ENCODE measurements around the gene TMEM184B. TPM values are rescaled to one million over a fixed set of nuclear protein-coding genes. Genes with fewer than 3 reads are reported as not detected.
"Not testable (repeated sequence)": the region's sequence is repeated elsewhere in the genome, so short reads cannot be mapped to it uniquely, and the experiment has no call there.

The TMEM184B gene
- total RNA-seq, 1 experiment from 2014 or later = 18.6 TPM

- Histone ChIP-seq H3K4me3 (no peak overlapping the region), H3K27me3 (no peaks in the 10 kb centered on the region), H3K9me3 (peaks cover 2% of the 10 kb centered on the region; the same call in 1 of the 2 replicates), H3K36me3 (peaks cover 43% of the 10 kb centered on the region)
- no peak for DNase-seq
Measured at GRCh38 chr22:38246046-38246658, 26.7 kb downstream of the TMEM184B start.

- Histone ChIP-seq H3K36me3 (peaks cover 32% of the 10 kb centered on the region), H3K27me3 (no peaks in the 10 kb centered on the region), H3K4me3 (no peak overlapping the region), H3K9me3 (no peaks in the 10 kb centered on the region)
- DNase-seq = no peak
Measured at GRCh38 chr22:38244106-38244505, 28.7 kb downstream of the TMEM184B start.

- Histone ChIP-seq H3K4me3 (no peak overlapping the region), H3K27me3 (no peaks in the 10 kb centered on the region), H3K36me3 (peaks cover 27% of the 10 kb centered on the region), H3K9me3 (no peaks in the 10 kb centered on the region)
- DNase-seq = peak; percentile 44
Measured at GRCh38 chr22:38243007-38243765, 29.6 kb downstream of the TMEM184B start.

- Histone ChIP-seq H3K9me3 (no peaks in the 10 kb centered on the region), H3K27me3 (no peaks in the 10 kb centered on the region), H3K36me3 (peaks cover 37% of the 10 kb centered on the region), H3K4me3 (no peak overlapping the region)
- peak; percentile 90 for DNase-seq
Measured at GRCh38 chr22:38240734-38241252, 32.0 kb downstream of the TMEM184B start.

- peak; percentile 91 for DNase-seq
- no peak overlapping the region for H3K4me3 ChIP-seq
Measured at GRCh38 chr22:38239101-38239761, 33.6 kb downstream of the TMEM184B start.

GRCh38 chr22:38238519-38239071, 34.2 kb downstream of the TMEM184B start:
- Histone ChIP-seq H3K4me3 (no peak overlapping the region), H3K9me3 (no peaks in the 10 kb centered on the region), H3K27me3 (no peaks in the 10 kb centered on the region), H3K36me3 (peaks cover 48% of the 10 kb centered on the region)
- peak; percentile 66 for DNase-seq

More at GRCh38 chr22:38239101-38239761, 33.6 kb downstream of the TMEM184B start:
- H3K27me3 ChIP-seq = no peaks in the 10 kb centered on the region
- H3K36me3 ChIP-seq = peaks cover 45% of the 10 kb centered on the region
- no peaks in the 10 kb centered on the region for H3K9me3 ChIP-seq

- H3K9me3 ChIP-seq = no peaks in the 10 kb centered on the region
- no peak overlapping the region for H3K4me3 ChIP-seq
- H3K27me3 ChIP-seq = no peaks in the 10 kb centered on the region
- peaks cover 54% of the 10 kb centered on the region for H3K36me3 ChIP-seq
- no peak for DNase-seq
Measured at GRCh38 chr22:38236786-38237185, 36.0 kb downstream of the TMEM184B start.

- Histone ChIP-seq H3K4me3 (no peak overlapping the region), H3K27me3 (no peaks in the 10 kb centered on the region), H3K36me3 (peaks cover 68% of the 10 kb centered on the region), H3K9me3 (no peaks in the 10 kb centered on the region)
- no peak for DNase-seq
Measured at GRCh38 chr22:38235240-38235850, 37.5 kb downstream of the TMEM184B start.

- H3K4me3 ChIP-seq, H3K27me3 ChIP-seq, DNase-seq, H3K9me3 ChIP-seq: not testable (repeated sequence)
- peaks cover 73% of the 10 kb centered on the region for H3K36me3 ChIP-seq
Measured at GRCh38 chr22:38233856-38234255, 39.0 kb downstream of the TMEM184B start.

GRCh38 chr22:38233427-38233826, 39.4 kb downstream of the TMEM184B start:
- H3K27me3 ChIP-seq = no peaks in the 10 kb centered on the region
- H3K4me3 ChIP-seq = no peak overlapping the region
- H3K36me3 ChIP-seq = peaks cover 75% of the 10 kb centered on the region
- H3K9me3 ChIP-seq = no peaks in the 10 kb centered on the region
- DNase-seq = peak; percentile 62

GRCh38 chr22:38232196-38232595, 40.6 kb downstream of the TMEM184B start:
- DNase-seq = no peak
- no peaks in the 10 kb centered on the region for H3K27me3 ChIP-seq
- H3K9me3 ChIP-seq = no peaks in the 10 kb centered on the region
- no peak overlapping the region for H3K4me3 ChIP-seq
- peaks cover 78% of the 10 kb centered on the region for H3K36me3 ChIP-seq

- H3K27me3 ChIP-seq = no peaks in the 10 kb centered on the region
- no peak overlapping the region for H3K4me3 ChIP-seq
- H3K9me3 ChIP-seq = no peaks in the 10 kb centered on the region
- no peak for DNase-seq
- H3K36me3 ChIP-seq = peaks cover 79% of the 10 kb centered on the region
Measured at GRCh38 chr22:38230916-38231315, 41.9 kb downstream of the TMEM184B start.

GRCh38 chr22:38230108-38230825, 42.5 kb downstream of the TMEM184B start:
- H3K36me3 ChIP-seq = peaks cover 72% of the 10 kb centered on the region
- no peaks in the 10 kb centered on the region for H3K27me3 ChIP-seq
- H3K4me3 ChIP-seq = no peak overlapping the region
- H3K9me3 ChIP-seq = no peaks in the 10 kb centered on the region
- no peak for DNase-seq

- Histone ChIP-seq H3K4me3 (no peak overlapping the region), H3K9me3 (no peaks in the 10 kb centered on the region), H3K36me3 (peaks cover 71% of the 10 kb centered on the region), H3K27me3 (no peaks in the 10 kb centered on the region)
- peak; percentile 86 for DNase-seq
Measured at GRCh38 chr22:38228873-38229740, 43.7 kb downstream of the TMEM184B start.

- H3K36me3 ChIP-seq = peaks cover 69% of the 10 kb centered on the region
- H3K27me3 ChIP-seq = no peaks in the 10 kb centered on the region
- peak; percentile 43 for DNase-seq
- H3K9me3 ChIP-seq = no peaks in the 10 kb centered on the region
- H3K4me3 ChIP-seq = no peak overlapping the region
Measured at GRCh38 chr22:38228326-38228872, 44.4 kb downstream of the TMEM184B start.
